HS-5 (cell line): ENCODE data around the gene COMMD8.

Source experiments
- DNase-seq: peaks from one replicate; pipeline ENCODE4 v3.0.0-alpha.2; 2012; ENCODE audit warnings: low read depth

COMMD8 gene

DNA sequence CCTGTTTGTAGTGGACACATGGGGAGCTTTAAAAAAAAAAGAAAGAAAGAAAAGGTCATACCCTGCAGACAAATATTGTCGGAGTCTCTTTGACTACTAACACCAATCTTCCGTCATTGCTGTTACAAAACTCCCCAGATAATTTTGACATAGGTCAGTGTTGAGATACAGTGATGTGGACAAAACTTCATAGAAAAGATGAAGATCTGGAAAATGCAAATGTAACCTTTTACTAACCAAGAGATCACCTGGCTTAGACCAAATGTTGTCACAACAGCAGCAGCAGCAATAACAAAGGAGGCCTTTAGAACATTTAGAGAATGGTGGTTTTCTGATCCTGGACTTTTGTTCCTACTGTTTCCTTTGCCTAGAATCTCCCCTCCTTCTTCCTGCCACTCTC lies 8.1 kb upstream of the COMMD8 start:
- no peak for DNase-seq

- DNase-seq = no peak
Observed at GRCh38 chr4:47471064-47471463, 7.6 kb upstream of the COMMD8 start.

DNA sequence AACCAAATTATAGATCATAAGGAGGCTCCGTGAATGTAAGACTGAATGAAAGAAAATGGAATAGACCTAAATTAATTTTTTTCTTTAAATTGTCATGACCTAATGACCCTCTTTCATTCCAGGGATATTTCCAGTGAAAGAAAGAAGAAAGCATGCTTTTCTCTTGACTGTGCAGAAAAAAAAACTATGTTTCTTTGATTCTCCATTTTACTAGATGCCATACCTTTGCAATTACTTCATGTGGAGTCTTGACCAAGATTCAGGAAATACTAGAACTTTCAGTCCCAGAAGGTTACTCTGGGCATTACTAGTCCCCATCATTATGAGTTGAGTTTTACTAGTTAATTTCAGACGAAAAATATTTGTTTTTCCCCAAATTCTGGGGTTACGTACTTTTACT lies 6.4 kb upstream of the COMMD8 start:
- DNase-seq = no peak

GRCh38 chr4:47468706-47469365 lies 5.3 kb upstream of the COMMD8 start:
- no peak for DNase-seq

DNA sequence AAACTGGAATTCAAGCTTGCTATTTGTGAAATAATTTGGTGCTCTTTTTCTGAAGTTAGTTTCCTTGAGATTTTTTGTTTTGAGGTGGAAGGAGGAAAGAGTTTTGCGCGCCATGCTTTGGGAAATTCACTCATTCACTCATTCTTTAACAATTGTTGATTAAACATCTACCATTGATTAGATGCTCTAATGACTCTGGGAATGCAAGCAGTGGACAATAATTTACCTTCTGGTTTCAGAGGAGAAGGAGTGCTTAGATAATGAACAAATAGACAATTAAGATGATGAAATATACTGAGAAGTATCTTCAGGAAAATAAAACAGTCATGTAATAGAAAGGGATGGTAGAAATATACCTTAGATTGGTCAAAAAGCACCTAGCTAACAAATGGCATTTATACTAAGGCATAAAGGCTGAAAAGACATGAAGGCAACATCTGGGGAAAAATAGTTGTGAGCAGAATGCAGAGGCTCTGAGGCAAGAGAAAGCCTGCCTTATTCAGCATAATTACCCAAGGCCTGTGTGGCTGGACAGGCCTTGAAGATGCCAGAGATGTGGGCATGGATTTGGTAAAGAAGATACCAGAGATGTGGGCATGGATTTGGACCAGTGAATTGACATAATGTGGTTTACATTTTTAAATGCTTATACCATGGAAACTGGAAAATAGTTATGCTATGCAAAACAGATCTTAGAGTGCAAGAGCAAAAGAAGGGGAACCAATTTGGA lies 2.7 kb upstream of the COMMD8 start:
- DNase-seq = no peak

DNA sequence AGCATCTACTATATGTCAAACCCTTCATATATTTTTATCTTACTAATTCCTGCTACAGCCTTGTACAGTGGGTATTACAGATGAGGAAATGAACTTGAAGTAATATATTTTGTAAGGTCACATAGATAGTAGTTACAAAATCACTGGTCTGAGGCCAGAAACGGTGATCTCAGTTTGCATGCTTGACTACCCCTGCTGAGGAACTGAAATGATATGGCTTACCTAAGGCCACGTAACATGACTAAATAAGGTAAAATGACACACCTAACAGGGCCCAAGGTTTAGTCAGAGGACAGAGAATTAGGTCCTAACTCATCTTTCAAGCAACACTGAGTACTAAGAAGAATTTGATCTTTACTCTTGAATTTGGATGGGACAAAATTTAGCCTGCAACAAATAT lies 1.5 kb upstream of the COMMD8 start:
- DNase-seq = no peak

DNA sequence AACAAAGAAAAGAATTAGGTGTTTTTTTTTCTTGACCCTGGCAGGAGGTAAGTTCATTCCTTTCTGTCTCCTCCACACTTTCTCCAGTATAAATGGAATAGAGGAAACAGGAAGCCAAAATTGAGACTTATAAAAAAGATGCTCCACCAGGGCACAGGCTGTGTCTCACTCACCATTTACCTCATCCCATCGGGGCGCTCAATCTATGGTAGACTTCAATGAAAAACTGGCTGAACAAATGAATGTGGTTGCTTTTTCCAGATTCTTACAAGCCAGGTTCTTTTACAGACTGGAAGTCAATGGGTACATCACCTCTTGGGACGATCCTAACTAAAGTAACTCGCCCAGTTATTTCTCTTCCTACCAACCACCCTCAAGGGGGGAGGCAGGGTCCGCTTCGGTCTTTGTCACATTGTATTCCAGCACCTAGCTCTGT lies 685 bp downstream of the COMMD8 start:
- DNase-seq = no peak

- DNase-seq = no peak
Observed at GRCh38 chr4:47451657-47452056, 11.8 kb downstream of the COMMD8 start.

GRCh38 chr4:47444031-47444430 lies 19.5 kb downstream of the COMMD8 start:
- no peak for DNase-seq

DNA sequence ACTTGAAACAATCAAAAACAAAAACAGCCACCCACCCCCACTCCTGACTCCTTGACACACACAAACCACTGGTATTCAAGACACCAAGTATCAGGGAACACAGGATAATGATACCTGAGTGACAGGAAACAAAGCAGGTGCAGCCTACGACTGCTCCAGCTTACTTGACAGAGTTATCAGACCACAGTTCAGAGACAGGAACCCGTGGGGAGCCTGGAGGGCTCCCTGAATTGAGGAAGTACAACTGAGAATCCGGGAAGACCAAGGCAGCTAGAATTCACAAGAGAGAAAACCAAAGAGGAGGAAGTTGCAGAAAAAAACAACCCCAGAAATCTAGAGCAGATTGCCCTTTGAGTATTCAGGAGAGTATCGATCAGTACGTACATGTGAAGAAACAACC lies 20.5 kb downstream of the COMMD8 start:
- DNase-seq = no peak

DNA sequence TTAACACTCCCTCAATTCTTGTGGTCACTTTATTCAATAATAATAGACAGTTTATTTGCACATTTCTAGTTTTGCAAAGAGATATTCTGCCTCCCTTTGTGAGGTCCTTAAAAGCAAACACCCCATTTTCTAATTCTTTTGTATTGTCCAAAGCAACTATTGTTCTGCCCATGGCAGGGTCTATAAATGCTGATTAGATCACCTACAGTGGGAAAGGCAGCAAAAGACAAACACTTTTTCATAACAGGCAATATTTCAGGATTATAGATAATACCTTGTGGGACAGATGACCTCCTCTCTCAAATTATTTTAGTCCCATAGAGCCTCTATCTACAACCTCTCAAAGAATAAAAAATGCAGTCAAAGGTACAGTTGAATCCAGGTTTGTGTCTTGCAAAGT lies 28.6 kb downstream of the COMMD8 start:
- DNase-seq = no peak

DNA sequence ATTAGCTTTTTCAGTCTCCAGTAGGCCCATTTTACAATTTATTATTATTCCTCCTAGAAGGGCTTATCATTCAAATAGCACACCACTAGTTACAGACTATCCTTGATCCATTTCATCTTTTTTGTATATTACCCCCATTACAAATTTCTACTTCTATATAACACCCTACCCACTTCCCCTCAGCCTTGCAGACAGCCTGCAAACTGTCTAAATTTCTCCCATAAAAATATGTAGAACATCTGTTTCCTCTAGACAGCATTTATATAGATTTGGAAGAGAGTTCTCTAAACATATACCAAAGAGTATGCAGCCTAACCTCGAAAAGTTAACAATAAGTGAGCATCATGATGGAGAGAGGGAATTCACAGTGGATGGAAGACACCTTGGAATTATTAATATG lies 30.8 kb downstream of the COMMD8 start:
- no peak for DNase-seq

GRCh38 chr4:47427935-47428334 lies 35.6 kb downstream of the COMMD8 start:
- DNase-seq = no peak

DNA sequence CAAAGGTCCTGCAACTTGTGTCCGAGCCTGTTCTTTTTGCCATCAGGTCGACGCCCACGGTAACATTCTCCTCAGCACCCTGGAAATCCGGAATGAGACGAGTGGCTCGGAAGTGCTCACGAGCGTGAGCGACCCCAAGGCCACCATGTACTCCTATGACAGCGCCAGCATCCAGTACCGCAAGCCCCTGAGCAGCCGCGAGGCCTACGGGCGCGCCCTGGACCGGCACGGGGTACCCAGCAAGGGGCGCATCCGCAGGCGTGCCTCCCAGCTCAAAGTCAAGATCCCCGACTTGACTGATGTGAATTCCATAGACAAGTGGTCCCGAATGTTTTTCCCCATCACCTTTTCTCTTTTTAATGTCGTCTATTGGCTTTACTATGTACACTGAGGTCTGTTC lies 37.9 kb downstream of the COMMD8 start:
- no peak for DNase-seq

DNA sequence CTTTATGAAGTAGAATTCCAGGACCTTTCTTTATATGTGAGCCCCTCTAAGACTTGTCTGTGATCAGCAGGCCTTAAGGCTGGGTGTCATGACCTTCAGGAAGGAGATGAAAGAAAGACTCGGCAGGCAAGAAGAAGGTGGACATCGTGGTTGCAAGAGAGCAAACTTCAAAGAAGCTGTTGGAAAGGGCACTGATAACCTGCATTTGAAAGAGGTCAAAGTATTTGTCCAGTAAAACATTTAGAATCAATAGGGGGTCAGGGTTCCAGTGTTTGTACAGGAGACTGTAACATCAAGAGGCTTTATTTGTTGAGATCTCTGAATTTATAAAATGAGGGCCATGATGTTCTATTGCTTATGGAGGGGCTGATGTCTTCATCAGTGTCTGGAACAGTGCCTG lies 44.2 kb downstream of the COMMD8 start:
- DNase-seq = no peak

GRCh38 chr4:47418147-47418546 lies 45.4 kb downstream of the COMMD8 start:
- DNase-seq = no peak

DNA sequence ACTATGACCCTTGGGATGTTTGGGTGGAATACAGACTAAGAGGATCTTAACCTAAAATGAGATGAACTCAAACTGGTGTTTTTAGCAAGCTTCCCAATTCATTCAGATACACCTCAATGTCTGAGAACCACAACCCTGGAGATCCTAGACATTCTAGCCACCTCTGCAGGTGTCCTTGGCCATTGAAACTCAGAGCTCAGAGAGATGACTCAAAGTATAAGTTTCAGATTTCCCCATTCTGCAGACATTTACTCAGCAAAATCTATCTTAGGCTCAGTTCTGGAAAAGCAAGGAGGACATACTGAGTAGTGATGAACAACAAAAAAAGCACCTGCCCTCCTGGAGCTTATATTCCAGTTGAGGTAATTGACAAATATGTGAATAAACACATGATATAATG lies 47.8 kb downstream of the COMMD8 start:
- no peak for DNase-seq

DNA sequence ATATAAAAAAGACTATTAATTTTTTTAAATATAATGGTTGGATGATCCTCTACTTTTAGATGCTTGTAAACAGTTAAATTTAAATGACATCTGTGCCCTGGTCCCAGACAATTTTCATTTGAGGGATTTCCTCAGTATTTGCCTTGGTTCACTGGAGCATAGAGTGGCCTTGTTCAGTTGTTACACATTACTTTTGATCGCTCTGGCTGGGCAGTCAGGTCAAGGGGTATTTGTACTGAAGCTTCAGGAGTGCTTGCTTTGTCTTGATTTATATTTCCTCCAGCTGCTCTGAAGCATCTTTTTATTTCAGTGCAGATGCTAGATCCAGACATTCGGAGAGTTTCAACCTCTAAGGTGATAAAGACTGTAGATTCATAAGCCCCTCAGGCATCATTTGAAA lies 50.0 kb downstream of the COMMD8 start:
- no peak for DNase-seq

- no peak for DNase-seq
Observed at GRCh38 chr4:47410271-47410670, 53.2 kb downstream of the COMMD8 start.

- DNase-seq = no peak
Observed at GRCh38 chr4:47406408-47406807, 57.1 kb downstream of the COMMD8 start.
